GM12892 (cell line): Measurements from ENCODE around the gene SOX8. TPM values are rescaled to one million over a fixed set of nuclear protein-coding genes. Genes with fewer than 3 reads are reported as not detected.

Source experiments
- DNase-seq: peaks from one replicate; pipeline ENCODE4 v3.0.0; 2011; ENCODE audit not compliant: insufficient read length
- FAIRE-seq: peaks from 2 replicates; lab custom pipeline; 2011; peaks lifted over from hg19 to GRCh38; lab: Jason Lieb, UNC
- POLR2A ChIP-seq: IDR thresholded peaks from 2 replicates; pipeline ENCODE4 v1.6.1; 2011; ENCODE audit warnings: low read depth, low read length, control low read depth
- POLR2AphosphoS5 ChIP-seq: IDR thresholded peaks from 2 replicates; pipeline ENCODE4 v1.6.1; 2011; ENCODE audit warnings: low read depth, low read length, control low read depth
- TAF1 ChIP-seq: IDR thresholded peaks from 2 replicates; pipeline ENCODE4 v1.6.1; 2011; ENCODE audit warnings: low read depth, mild to moderate bottlenecking, control low read depth, low read length, borderline replicate concordance
- polyA plus RNA-seq: library from polyadenylated mRNA; unstranded; fragments of >200 nt; gene quantifications from one replicate; pipeline ENCODE4 v1.2.1, GENCODE V29; 2012; ENCODE audit warnings: missing spikeins, inconsistent platforms; ENCODE audit not compliant: missing spikeins

Gene SOX8
- polyA plus RNA-seq = not detected

DNA sequence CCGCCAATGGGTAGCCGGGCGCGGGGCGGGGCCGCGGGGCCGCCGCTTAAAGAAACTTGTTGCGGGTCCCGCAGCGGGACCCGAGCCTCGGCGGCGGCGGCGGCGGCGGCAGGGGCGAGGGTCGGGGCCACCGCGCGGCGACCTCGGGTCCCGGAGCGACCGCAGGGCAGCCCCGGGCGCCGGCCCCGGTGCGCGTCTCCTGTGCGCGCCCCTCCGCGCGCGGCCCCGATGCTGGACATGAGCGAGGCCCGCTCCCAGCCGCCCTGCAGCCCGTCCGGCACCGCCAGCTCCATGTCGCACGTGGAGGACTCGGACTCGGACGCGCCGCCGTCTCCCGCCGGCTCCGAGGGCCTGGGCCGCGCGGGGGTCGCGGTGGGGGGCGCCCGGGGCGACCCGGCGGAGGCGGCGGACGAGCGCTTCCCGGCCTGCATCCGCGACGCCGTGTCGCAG is at the start of gene SOX8:
Gene SOX8, plus strand, starts transcription at position 76 of the 450 bp plus-strand sequence. Its CDS starts 153 bp downstream, at position 229.
- DNase-seq (no peak), FAIRE-seq (no peak)
- TF ChIP-seq TAF1 (no peak), POLR2AphosphoS5 (no peak), POLR2A (no peak)

DNA sequence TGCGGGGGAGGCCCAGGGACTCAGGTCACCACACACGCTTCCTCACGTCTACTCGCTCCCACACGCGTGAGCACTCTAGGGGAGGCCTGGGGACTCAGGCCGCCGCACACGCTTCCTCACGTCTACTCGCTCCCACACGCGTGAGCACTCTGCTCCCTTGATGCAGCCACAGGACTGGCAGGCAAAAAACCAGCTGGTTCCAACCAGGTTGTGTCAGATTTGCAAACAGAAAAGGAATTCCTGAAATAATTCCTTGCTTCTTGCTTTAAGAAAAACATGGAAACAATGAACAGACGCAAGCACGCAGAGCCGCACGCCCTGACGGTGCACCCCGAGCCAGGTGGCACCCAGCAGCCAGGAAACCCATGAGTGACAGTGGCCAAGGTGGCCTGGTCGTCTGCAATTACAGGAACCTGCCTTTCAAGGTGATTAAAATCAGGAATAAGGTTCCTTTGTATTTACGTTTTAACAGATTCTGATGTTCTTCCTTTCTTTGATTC is 48.7 kb upstream of the SOX8 start:
- TF ChIP-seq POLR2A (no peak), TAF1 (no peak), POLR2AphosphoS5 (no peak)
- FAIRE-seq (no peak), DNase-seq (no peak)

DNA sequence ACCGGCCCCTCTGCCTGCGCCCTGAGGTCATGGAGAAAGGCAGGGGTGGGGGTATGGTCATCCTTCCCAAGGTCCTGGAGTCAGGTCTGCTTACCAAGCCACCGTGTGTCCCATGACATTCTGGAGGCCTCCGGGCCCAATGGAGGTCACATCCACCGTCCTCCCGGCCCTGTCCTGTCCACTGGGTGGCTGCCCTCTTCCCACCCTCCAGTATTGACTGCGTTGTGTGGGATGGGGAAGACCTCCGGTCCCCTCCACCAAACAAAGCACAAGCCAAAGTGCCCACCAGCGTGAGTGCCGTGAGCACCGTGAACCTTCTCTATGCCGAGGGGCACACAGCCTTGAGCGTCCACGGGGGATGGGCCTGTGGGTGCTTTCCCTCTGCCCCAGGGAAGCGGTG is 48.0 kb upstream of the SOX8 start:
- no peak for TF ChIP-seq TAF1
- TF ChIP-seq POLR2A = no peak
- no peak for TF ChIP-seq POLR2AphosphoS5
- DNase-seq (no peak), FAIRE-seq (no peak)

DNA sequence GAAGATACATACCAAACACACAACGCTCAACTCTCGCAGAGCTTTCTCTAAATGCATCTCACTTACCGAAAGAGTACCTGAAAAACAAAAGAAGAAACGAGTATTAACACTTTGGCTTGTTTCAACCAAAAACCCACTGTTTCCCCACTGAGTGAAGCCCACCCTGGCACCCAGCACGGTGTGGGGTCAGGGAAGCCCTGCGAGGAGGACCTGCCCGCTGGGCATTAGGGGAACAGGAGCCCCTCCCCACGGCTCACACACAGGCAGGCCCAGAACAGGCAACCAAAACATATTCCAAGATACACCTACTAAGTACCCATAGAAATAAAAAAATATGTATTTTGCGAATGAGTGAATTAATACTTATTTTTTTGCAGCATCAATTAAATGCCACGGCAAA is 47.4 kb upstream of the SOX8 start:
- no peak for FAIRE-seq
- TF ChIP-seq TAF1 (no peak), POLR2AphosphoS5 (no peak), POLR2A (no peak)
- no peak for DNase-seq

DNA sequence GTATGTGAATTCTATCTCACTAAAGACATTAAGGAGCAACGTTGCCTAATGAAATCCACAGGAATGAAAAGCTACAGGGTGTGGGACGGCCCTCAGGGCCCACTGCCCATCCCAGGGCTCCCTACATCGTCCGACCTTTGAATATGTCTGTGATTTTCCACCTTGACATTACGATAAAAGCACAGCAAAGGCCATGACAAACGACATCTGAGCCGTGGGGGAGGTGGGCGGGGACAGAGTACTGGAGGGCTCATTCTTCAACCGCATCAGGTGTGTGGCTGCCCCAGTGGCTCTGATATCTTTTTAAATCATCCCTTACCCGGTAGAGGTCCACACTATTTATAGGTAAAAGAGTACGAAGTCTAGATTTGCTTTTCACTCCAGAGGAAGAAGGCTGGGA is 45.9 kb upstream of the SOX8 start:
- DNase-seq (no peak), FAIRE-seq (no peak)
- TF ChIP-seq TAF1 (no peak), POLR2A (no peak), POLR2AphosphoS5 (no peak)

DNA sequence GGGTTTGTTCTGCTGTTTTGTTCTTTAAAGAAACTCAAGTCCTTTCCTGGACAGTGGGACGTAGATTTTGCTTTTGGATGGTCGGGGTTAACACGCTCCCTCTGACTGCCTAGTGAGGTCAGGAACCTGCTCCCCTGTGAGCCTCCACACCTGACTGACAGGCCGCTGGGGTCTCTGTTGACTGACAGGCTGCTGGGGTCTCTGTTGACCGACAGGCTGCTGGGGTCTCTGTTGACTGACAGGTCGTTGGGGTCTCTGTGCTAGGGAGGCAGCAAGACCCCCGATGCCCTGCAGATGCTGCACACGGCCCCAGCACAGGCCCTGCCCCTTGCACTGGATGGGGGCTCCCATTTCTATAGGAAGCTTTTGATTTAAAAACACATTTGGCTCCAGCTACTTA is 44.3 kb upstream of the SOX8 start:
- TF ChIP-seq POLR2A = no peak
- no peak for TF ChIP-seq POLR2AphosphoS5
- no peak for TF ChIP-seq TAF1
- FAIRE-seq = no peak

DNA sequence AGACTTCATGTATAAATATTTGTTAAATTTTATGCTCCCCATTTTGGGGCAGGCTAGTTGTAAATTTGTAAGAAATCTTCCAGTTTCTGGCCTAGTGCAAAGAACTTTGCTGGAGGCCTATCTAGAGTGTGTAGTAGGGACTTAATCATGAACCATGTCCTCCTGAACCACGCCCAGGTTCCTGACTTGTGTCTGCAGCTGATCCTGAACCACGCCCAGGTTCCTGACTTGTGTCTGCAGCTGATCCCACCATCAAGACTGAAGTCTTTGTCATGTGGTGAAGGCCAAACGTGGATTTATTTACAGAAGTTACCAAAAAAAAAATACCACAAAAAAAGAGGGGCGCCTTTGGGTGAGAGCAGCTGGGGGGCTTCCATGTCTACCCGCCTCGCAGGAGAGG is 43.8 kb upstream of the SOX8 start:
- DNase-seq (no peak), FAIRE-seq (no peak)
- TF ChIP-seq TAF1 = no peak
- no peak for TF ChIP-seq POLR2AphosphoS5
- TF ChIP-seq POLR2A = no peak

More for the DNA sequence above, 44.3 kb upstream of the SOX8 start:
- DNase-seq = no peak

DNA sequence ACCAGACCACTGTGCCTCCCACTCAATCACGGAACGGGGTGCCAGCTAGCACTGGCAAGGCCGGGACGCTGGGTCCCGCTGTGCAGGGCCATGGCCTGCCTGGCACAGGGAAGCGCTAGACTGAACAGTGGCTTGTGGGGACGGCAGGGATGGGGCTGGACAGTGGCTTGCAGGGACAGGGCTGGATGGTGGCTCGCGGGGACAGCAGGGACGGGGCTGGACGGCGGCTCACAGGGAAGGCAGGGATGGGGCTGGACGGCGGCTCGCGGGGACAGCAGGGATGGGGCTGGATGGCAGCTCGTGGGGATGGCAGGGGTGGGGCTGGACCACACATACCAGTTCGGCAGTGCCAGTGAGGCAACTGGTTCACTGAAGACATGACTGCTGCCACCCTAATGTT is 43.4 kb upstream of the SOX8 start:
- TF ChIP-seq POLR2A (no peak), TAF1 (no peak), POLR2AphosphoS5 (no peak)
- FAIRE-seq (no peak), DNase-seq (no peak)

DNA sequence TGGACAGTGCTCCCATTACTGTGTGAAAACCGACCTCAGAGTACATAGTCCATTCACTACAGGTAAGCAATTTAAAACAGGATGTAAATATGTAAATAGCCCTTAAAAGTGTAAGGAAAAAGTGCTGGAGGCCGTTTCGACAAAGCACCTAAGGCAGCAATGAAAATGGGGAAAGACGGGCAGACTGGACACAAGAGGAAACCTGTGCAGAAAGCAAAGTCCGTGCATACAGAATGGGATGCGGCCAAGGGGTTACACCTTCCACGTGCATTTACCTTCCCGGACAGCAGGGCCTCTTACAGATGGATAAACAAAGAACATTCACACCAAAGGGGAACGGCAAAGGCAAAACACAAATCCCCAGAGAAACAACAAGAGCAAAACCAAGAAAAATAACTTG is 42.8 kb upstream of the SOX8 start:
- no peak for DNase-seq
- no peak for FAIRE-seq
- TF ChIP-seq TAF1 (no peak), POLR2A (no peak), POLR2AphosphoS5 (no peak)

DNA sequence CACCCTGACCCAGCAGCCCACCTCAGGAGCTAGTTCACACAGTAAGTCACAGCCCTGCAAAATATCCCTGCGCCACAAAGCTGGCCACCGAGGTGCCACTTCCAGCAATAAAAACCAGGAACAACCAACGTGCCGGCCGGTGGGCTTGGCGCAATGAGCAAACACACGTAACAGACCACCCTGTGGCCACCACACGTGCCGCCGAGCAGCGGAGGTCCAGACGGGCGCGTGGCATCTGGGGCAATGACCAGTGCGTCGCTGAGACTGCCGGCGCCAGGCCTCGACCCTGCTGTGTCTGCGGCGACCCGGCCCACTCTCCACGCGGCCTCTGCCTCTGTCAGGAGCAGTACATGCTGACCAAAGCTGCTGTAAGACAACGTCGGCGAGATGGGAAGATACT is 42.3 kb upstream of the SOX8 start:
- TF ChIP-seq POLR2A = no peak
- no peak for TF ChIP-seq POLR2AphosphoS5
- TF ChIP-seq TAF1 = no peak
- DNase-seq (no peak), FAIRE-seq (no peak)

DNA sequence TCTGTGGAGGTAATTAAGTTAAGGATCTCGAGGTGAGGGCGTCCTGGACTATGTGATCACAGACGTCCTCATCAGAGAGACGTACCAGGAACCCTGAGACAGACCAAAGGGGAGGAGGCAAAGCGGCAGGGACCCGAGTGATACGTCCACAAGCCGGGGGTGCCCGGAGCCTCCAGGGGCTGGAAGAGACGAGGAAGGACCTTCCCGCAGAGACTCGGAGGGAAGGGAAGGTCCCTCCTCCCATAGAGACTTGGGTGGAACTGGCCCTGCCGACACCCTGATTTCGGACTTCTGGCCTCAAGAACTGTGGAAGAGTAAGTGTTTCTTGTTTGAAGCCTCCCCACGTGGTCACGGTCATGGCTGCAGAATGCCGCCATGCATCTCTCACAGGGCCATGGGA is 41.6 kb upstream of the SOX8 start:
- FAIRE-seq (no peak), DNase-seq (no peak)
- no peak for TF ChIP-seq TAF1
- no peak for TF ChIP-seq POLR2AphosphoS5
- TF ChIP-seq POLR2A = no peak

DNA sequence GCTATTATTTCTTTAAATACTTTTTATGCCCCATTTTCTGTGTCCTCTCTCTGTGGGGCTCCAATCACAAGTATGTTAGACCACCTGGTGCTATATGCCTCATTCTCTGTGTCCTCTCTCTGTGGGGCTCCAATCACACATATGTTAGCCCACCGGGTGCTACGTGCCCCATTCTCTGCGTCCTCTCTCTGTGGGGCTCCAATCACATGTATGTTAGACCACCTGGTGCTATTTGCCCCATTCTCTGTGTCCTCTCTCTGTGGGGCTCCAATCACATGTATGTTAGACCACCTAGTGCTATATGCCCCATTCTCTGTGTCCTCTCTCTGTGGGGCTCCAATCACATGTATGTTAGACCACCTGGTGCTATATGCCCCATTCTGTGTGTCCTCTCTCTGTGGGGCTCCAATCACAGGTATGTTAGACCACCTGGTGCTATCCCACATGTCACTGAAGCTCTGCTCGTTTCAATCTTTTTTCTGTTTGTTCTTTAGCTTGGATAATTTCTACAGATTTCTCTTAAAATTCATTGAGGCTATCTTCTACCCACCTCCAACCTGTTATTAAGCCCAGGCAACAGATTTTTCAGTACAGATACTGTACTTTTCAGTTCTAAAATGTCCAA is 39.0 kb upstream of the SOX8 start:
- no peak for TF ChIP-seq POLR2A
- no peak for TF ChIP-seq POLR2AphosphoS5
- DNase-seq (no peak), FAIRE-seq (no peak)

DNA sequence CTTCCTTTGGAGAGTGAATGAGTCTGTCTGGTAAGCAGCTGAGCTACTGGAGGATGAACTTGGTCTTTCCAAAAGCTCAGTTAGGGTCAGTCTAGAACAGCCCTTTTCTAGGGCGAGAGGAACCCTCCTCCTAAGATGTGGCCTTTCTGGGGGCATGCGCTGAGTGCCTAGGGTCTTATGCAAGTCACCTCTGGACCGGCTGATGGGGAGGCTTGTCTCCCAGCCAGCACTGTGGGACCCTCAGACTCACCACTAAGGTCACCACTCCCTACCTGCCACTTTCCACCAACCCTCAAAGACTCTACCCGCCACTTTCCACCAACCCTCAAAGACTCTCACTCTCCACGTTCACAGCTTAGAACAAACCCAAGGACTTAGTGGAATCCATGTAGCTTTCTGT is 37.6 kb upstream of the SOX8 start:
- TF ChIP-seq TAF1 (no peak), POLR2AphosphoS5 (no peak), POLR2A (no peak)
- FAIRE-seq = no peak

More for the DNA sequence above, 37.6 kb upstream of the SOX8 start:
- DNase-seq = no peak
